ENCODE data around the gene SUGCT.
A peak's percentile ranks its signal among the peaks of the same experiment; 100 is the strongest.

SUGCT gene

DNA sequence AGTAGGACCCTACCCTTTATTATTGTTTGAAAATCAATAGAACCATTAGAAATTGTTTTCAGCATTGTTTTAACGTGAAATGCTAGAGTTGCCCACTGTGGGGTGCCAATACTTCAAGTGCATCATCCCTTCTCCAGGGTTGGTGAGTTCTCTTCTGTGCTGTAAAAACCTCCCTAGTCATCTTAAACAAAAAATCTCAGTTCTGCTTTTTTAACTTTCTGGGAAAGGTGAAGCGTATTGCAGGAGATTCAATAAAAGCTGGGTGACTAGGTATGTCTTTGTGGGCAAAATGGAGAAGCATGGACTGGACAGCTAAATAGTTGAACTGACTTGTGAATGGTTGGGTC lies 699.1 kb downstream of the SUGCT start:
- DNase-seq (ENCODE audit: insufficient read length, low spot score) (no peak), FAIRE-seq (no peak)
- TF ChIP-seq SPI1 (IDR thresholded peaks at IDR 0.05; ENCODE audit: low read depth, low read length) (peak; percentile 77), POLR2AphosphoS5 (IDR thresholded peaks at IDR 0.05; ENCODE audit: low read depth, low read length) (no peak)

DNA sequence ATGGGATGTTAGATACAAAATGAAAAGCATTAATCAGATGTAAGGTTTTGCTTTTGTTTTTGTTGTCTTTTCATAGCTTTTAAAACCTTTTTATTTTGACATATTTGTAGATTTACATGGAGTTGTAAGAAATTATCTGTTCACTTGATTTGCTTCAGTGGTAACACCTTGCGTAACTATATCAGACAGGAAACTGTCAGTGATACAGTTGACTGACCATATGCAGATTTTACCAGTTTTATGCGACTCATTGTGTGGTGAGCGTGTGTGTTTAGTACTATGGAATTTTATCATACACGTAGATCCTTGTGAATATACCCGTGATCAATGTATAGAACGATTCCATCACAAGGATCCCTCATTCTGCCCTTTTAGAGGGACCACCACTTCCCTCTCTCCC lies 701.4 kb downstream of the SUGCT start:
- no peak for FAIRE-seq

DNA sequence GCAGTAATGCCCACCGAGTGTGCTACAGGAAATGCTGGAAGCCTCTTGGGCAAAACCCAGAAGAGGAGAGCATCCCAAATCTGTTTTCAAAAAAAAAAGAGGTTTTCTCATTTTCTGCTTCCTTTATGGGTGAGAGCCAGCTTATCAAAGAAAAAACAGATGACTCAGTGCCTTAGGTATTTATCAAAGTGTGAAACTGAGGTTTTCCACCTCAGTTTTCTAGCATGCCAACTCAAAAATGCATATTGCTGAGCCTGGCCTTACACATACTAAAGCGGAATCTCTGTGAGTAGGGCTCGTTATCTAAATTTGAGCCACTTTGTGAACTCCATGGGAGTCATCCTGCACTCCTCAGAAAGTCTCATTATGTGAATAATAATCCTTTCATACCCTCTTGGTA lies 705.1 kb downstream of the SUGCT start:
- no peak for TF ChIP-seq POLR2A (IDR thresholded peaks at IDR 0.05; ENCODE audit: low read depth, low read length)
- TF ChIP-seq POLR2AphosphoS5 (IDR thresholded peaks at IDR 0.05; ENCODE audit: low read depth, low read length): no peak
- TF ChIP-seq TAF1 (IDR thresholded peaks at IDR 0.05; ENCODE audit: low read depth, low read length): no peak
- TF ChIP-seq POU2F2 (IDR thresholded peaks at IDR 0.05; ENCODE audit: low read depth, low read length): no peak
- TF ChIP-seq PAX5 (IDR thresholded peaks at IDR 0.05; ENCODE audit: insufficient read depth, low read length, severe bottlenecking): no peak
- no peak for TF ChIP-seq SPI1 (IDR thresholded peaks at IDR 0.05; ENCODE audit: low read depth, low read length)
- no peak for FAIRE-seq

More for the DNA sequence above, 701.4 kb downstream of the SUGCT start:
- TF ChIP-seq PAX5 (IDR thresholded peaks at IDR 0.05; ENCODE audit: insufficient read depth, low read length, severe bottlenecking) (no peak), POLR2AphosphoS5 (IDR thresholded peaks at IDR 0.05; ENCODE audit: low read depth, low read length) (no peak), POU2F2 (IDR thresholded peaks at IDR 0.05; ENCODE audit: low read depth, low read length) (no peak)
- no peak for DNase-seq (ENCODE audit: insufficient read length, low spot score)

DNA sequence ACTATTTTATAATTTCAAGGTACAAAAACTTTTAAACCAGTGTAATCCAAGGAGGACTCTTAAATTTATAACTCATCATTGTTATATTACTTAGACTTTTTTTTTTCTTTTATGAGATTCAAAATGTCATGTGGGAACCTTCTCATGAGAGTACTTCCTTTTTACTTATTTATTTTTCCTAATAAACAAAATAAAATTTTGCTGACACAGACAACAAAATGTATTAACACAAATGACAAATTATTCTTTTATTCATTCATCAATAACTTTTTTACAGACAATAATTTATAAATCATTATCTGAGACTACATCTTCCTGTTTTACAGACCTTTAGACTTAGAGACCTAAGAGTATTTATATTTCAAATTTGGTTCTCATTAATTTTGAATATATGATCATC lies 706.2 kb downstream of the SUGCT start:
- TF ChIP-seq POLR2A (IDR thresholded peaks at IDR 0.05; ENCODE audit: low read depth, low read length) (no peak), POLR2AphosphoS5 (IDR thresholded peaks at IDR 0.05; ENCODE audit: low read depth, low read length) (no peak), PAX5 (IDR thresholded peaks at IDR 0.05; ENCODE audit: insufficient read depth, low read length, severe bottlenecking) (no peak), POU2F2 (IDR thresholded peaks at IDR 0.05; ENCODE audit: low read depth, low read length) (no peak), SPI1 (IDR thresholded peaks at IDR 0.05; ENCODE audit: low read depth, low read length) (no peak), TAF1 (IDR thresholded peaks at IDR 0.05; ENCODE audit: low read depth, low read length) (no peak)
- no peak for FAIRE-seq
- no peak for DNase-seq (ENCODE audit: insufficient read length, low spot score)

More for the DNA sequence above, 705.1 kb downstream of the SUGCT start:
- no peak for DNase-seq (ENCODE audit: insufficient read length, low spot score)

DNA sequence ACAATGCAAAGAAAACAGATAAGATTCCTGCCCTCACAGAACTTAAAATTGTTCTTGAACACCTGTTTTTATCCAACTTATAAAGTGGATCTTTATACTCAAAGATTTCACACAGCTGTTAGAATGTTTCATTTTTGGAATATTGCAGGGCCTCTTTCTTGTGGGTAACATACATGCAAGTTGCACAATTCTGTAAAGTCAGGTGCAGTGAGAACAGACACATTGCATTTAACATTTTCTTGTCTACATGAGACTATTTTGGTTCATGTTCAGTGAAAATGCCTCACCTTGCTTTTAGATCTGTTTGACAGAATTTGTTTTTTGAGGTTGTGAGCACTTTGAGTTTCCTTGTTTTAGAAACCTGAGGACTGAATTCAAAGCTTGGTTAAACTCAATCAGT lies 707.8 kb downstream of the SUGCT start:
- no peak for TF ChIP-seq SPI1 (IDR thresholded peaks at IDR 0.05; ENCODE audit: low read depth, low read length)
- no peak for FAIRE-seq
- DNase-seq (ENCODE audit: insufficient read length, low spot score): no peak

DNA sequence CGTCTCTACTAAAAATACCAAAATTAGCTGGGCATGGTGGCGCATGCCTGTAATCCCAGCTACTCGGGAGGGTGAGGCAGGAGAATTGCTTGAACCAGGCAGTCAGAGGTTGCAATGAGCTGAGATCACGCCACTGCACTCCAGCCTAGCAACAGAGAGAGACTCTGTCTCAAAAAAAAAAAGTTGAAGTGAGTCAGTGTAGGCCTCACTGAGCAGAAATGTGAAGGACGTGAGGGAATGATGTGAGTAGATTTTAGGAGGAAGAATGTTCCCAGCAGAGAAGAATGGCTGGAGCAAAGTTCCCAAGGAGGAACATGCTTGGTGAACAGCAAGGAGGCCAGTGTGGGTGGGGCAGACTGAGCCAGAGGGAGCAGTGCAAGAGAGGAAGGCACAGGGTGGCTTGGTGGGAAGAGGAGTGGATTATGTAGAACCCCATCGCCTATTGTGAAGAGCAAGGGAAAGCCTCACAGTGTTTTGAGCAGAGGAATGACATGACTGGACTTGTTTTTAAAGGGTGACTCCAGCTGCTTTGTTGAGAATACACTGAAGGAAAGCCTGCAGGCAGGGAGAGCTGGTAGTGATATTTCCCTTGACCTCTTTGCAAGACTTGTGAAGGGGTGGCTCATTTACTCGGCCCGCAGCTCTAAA lies 708.7 kb downstream of the SUGCT start:
- DNase-seq (ENCODE audit: insufficient read length, low spot score): no peak
- TF ChIP-seq TAF1 (IDR thresholded peaks at IDR 0.05; ENCODE audit: low read depth, low read length): no peak
- no peak for TF ChIP-seq POLR2AphosphoS5 (IDR thresholded peaks at IDR 0.05; ENCODE audit: low read depth, low read length)
- FAIRE-seq: no peak

DNA sequence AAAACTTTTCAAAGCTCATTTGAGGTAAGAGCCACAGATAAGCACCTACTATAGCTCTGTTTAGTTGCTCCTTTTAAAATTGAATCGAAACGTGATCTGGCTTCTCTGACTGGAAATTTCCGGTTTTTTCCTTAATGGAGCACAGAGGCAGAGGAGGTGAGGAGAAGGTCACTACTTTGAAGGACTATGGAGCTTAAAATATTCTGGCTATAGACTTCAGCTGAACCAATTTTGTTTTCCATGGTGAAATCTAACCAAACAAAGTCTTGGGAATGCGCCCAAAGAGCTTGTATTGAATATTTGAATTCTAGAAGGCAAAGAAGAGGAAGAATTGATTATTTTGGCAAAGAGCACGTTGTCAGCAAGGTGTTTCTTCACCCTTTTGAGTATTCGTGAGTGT lies 711.1 kb downstream of the SUGCT start:
- no peak for DNase-seq (ENCODE audit: insufficient read length, low spot score)
- TF ChIP-seq POU2F2 (IDR thresholded peaks at IDR 0.05; ENCODE audit: low read depth, low read length): no peak
- no peak for TF ChIP-seq PAX5 (IDR thresholded peaks at IDR 0.05; ENCODE audit: insufficient read depth, low read length, severe bottlenecking)
- no peak for TF ChIP-seq TAF1 (IDR thresholded peaks at IDR 0.05; ENCODE audit: low read depth, low read length)
- no peak for FAIRE-seq

DNA sequence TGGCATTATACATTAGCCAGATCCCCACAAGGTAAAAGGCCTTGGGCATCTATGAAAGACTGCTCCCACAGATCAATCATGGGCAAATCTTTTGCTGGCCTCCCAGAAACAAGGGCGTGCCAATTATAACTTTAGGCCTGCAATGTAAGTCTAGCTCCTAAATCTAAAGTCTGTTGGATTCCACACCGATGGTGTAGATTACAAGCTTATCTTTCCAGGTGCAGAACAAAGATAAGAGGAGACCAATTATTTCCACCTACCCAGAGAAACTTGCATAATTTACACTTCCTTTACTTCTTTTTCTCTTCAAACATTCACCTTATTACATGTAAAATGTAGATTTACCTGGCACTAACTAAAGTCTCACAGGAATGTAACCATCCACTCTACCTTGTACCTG lies 713.1 kb downstream of the SUGCT start:
- FAIRE-seq (no peak), DNase-seq (ENCODE audit: insufficient read length, low spot score) (no peak)
- TF ChIP-seq POU2F2 (IDR thresholded peaks at IDR 0.05; ENCODE audit: low read depth, low read length): no peak
- TF ChIP-seq POLR2A (IDR thresholded peaks at IDR 0.05; ENCODE audit: low read depth, low read length): no peak

DNA sequence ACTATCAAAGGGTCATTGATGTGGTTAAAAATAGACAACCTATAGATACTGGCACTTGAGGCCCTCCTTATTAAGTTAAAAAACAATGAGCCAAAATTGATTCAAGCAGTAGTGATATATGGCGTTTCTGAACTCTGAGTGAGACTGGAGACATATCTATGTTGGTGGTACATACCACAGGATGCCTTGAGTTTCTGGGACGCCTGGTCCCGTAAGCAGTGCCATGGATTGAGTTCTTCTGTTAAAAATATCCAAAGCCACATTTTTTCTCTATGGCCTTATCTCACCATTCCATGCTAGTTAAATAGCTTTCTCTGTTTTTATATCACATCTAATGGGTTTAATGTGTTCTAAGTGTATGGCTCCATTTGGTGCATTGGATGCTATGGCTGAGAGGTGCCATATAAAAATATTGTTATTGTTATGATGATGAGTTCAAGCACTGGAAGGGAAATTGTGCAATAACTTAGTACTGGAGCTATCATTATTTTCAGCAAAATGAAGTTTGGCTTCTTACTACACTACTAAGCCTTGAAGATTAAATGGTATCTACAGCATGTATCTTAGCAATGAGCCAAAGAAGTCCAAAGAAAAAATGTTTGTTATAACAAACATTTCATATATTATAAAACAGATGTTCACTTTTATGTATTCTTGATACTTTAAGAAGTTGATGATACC lies 713.9 kb downstream of the SUGCT start:
- FAIRE-seq (no peak), DNase-seq (ENCODE audit: insufficient read length, low spot score) (no peak)
- TF ChIP-seq POLR2AphosphoS5 (IDR thresholded peaks at IDR 0.05; ENCODE audit: low read depth, low read length) (no peak), POU2F2 (IDR thresholded peaks at IDR 0.05; ENCODE audit: low read depth, low read length) (no peak), PAX5 (IDR thresholded peaks at IDR 0.05; ENCODE audit: insufficient read depth, low read length, severe bottlenecking) (no peak), TAF1 (IDR thresholded peaks at IDR 0.05; ENCODE audit: low read depth, low read length) (no peak), POLR2A (IDR thresholded peaks at IDR 0.05; ENCODE audit: low read depth, low read length) (no peak), SPI1 (IDR thresholded peaks at IDR 0.05; ENCODE audit: low read depth, low read length) (no peak)

DNA sequence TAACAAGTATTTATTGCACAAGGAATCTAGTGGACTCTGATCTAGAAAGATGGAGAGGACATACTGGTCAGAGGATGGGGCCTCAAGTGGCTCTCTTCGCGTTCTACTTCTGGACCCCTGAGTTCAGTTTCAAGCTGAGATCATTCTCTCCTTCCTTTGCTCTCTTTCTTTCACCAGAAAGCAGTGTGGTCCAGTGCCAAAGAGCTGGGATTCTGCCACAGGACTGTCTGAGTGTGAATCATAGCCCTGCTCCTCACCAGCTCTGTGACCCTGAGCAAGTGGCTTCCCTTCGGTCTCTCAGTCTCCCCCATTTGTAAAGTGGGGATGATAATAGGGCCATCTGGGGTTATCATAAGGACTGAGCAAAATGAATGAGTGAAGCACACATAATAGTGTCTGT lies 715.2 kb downstream of the SUGCT start:
- DNase-seq (ENCODE audit: insufficient read length, low spot score) (no peak), FAIRE-seq (no peak)
- TF ChIP-seq PAX5 (IDR thresholded peaks at IDR 0.05; ENCODE audit: insufficient read depth, low read length, severe bottlenecking) (no peak), SPI1 (IDR thresholded peaks at IDR 0.05; ENCODE audit: low read depth, low read length) (no peak), POLR2A (IDR thresholded peaks at IDR 0.05; ENCODE audit: low read depth, low read length) (no peak), TAF1 (IDR thresholded peaks at IDR 0.05; ENCODE audit: low read depth, low read length) (no peak), POLR2AphosphoS5 (IDR thresholded peaks at IDR 0.05; ENCODE audit: low read depth, low read length) (no peak), POU2F2 (IDR thresholded peaks at IDR 0.05; ENCODE audit: low read depth, low read length) (no peak)

DNA sequence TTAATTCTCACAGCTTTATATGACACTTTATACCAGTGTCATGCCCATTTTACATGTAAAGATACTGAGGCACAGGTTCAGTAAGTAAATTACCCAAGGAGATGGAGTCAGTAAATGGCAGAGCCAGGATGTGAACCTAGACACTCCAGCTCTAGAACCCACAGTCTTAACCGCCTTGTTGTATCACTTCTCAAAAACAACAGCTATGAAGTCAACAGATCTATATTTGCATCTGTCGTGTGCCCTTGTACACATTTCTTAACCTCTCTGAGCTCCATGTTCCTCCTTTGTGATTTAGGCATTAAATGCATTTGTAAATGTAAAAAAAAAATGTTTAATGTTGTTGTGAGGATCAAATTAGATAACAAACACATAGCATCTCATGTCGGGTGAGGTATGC lies 716.2 kb downstream of the SUGCT start:
- no peak for TF ChIP-seq TAF1 (IDR thresholded peaks at IDR 0.05; ENCODE audit: low read depth, low read length)
- no peak for TF ChIP-seq POLR2AphosphoS5 (IDR thresholded peaks at IDR 0.05; ENCODE audit: low read depth, low read length)
- TF ChIP-seq PAX5 (IDR thresholded peaks at IDR 0.05; ENCODE audit: insufficient read depth, low read length, severe bottlenecking): no peak
- TF ChIP-seq POU2F2 (IDR thresholded peaks at IDR 0.05; ENCODE audit: low read depth, low read length): no peak
- TF ChIP-seq SPI1 (IDR thresholded peaks at IDR 0.05; ENCODE audit: low read depth, low read length): no peak
- no peak for TF ChIP-seq POLR2A (IDR thresholded peaks at IDR 0.05; ENCODE audit: low read depth, low read length)
- FAIRE-seq (no peak), DNase-seq (ENCODE audit: insufficient read length, low spot score) (no peak)
